ENCODE measurements around the gene MYO9B. TPM values are rescaled to one million over a fixed set of nuclear protein-coding genes. Genes with fewer than 3 reads are reported as not detected.
A peak's percentile ranks its signal among the peaks of the same experiment; 100 is the strongest.

The MYO9B gene
- total and polyA plus RNA-seq, 2 of the 13 experiments (the other 11 are each of a cell fraction or from before 2014, with no cell fraction given), result 18.0 to 18.3 TPM

DNA sequence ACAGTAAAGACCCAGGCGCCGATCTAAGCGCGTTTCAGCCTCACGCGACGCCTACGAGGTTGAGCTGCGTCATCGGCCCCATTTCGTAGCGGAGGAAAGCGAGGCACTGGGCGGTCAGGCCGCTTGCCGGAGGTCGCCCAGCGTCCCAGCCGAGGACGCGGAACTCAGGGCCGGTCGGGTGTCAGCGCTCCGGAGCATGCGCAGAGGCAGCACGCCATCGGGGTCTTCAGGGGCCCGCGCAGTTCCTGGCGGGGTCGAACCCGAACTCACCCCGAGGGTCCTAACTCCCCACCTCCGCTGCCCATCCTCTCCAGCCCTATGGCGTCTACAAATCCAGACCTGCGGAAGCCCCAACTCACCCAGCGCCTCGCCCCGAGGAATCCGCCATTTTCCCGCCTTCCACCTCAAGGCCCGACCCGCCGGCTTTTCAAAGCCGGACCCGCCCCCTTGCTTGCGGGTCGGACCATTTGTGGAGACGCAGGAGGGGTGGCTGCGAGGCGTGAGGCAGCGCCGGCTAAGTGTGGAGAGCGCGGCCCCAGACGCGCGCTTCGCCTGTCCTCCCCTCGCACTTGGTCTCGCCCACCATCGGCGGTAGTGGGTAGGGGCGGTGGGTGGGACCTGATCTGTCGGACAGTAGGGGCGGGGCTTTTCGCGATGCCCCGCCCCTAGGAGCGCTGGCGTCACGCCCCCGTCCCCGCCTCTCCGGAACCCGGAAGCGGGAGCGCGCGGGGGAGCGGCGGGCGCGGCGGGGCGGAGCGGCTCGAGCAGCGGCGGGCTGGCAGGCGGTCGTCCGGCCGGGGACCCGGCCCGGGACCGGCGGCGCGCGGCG is at the start of gene MYO9B, which contains the start of gene HAUS8 (continued):
- TF ChIP-seq ZNF574 (CRISPR knock-in tag; IDR thresholded peaks at IDR 0.05) (peak; percentile 72; the same call in 1 of the 2 replicates), ZNF576 (CRISPR knock-in tag; IDR thresholded peaks at IDR 0.05) (no peak), NFYB (CRISPR knock-in tag; IDR thresholded peaks at IDR 0.05) (0 out of 2 replicates have a peak, but pooled peaks have one; percentile 33), KAT8 (CRISPR knock-in tag; IDR thresholded peaks at IDR 0.05) (peak; percentile 86), ZNF75D (CRISPR knock-in tag; IDR thresholded peaks at IDR 0.05; ENCODE audit: borderline replicate concordance) (no peak), MED1 (CRISPR knock-in tag; IDR thresholded peaks at IDR 0.05) (peak; percentile 68), RCOR2 (CRISPR knock-in tag; IDR thresholded peaks at IDR 0.05) (no peak), GFI1 (CRISPR knock-in tag; IDR thresholded peaks at IDR 0.05; ENCODE audit: borderline replicate concordance) (peak; percentile 35; the same call in 1 of the 2 replicates), ETV6 (CRISPR knock-in tag; conservative IDR thresholded peaks at IDR 0.05) (no peak; the same call in none of the 2 replicates), BRD4 (CRISPR knock-in tag; IDR thresholded peaks at IDR 0.05) (0 out of 2 replicates have a peak, but pooled peaks have one; percentile 13), ZBTB20 (CRISPR knock-in tag; IDR thresholded peaks at IDR 0.05; ENCODE audit: borderline replicate concordance, low read depth) (peak; percentile 84), KLF15 (CRISPR knock-in tag; IDR thresholded peaks at IDR 0.05; ENCODE audit: borderline replicate concordance) (0 out of 2 replicates have a peak, but pooled peaks have one; percentile 48), SP4 (CRISPR knock-in tag; IDR thresholded peaks at IDR 0.05) (peak; percentile 98), CENPBD1 (CRISPR knock-in tag; IDR thresholded peaks at IDR 0.05; ENCODE audit: borderline replicate concordance, low read depth) (no peak), ZNF432 (CRISPR knock-in tag; IDR thresholded peaks at IDR 0.05; ENCODE audit: borderline replicate concordance) (no peak), ZNF878 (CRISPR knock-in tag; IDR thresholded peaks at IDR 0.05) (peak; percentile 92; the same call in 1 of the 2 replicates), ZNF484 (CRISPR knock-in tag; IDR thresholded peaks at IDR 0.05; ENCODE audit: borderline replicate concordance, low read depth) (no peak), ZNF431 (CRISPR knock-in tag; IDR thresholded peaks at IDR 0.05; ENCODE audit: borderline replicate concordance, low read depth) (no peak), ZNF607 (CRISPR knock-in tag; IDR thresholded peaks at IDR 0.05; ENCODE audit: borderline replicate concordance) (peak; percentile 89), MEF2D (CRISPR knock-in tag; IDR thresholded peaks at IDR 0.05) (0 out of 2 replicates have a peak, but pooled peaks have one; percentile 50), ATF1 (CRISPR knock-in tag; IDR thresholded peaks at IDR 0.05) (peak; percentile 74)
